Activated T-cell treated with anti-CD3 and anti-CD28 coated beads, Interleukin-2, amount 50 U/mL, for 72 hours (primary cell): Measurements from ENCODE around the gene GMCL2. TPM values are rescaled to one million over a fixed set of nuclear protein-coding genes. Genes with fewer than 3 reads are reported as not detected.

Experiments used
- ATAC-seq, 2 donors: fragments of 150-1000 bp; cut with Tn5 transposase; replicated peaks in 1 of 2; 2 replicates each; pipeline ENCODE4 v1.10.0; 2021; ENCODE audit warnings: moderate library complexity in 2 of 2, mild to moderate bottlenecking in 1 of 2
- DNase-seq, 2 donors: peaks; one replicate each; pipeline ENCODE4 v3.0.0; 2021 to 2022; ENCODE audit warnings: mixed read lengths in 1 of 2
- H3K27ac Mint-ChIP-seq: one replicate; pipeline ENCODE4 v1.8.0; 2022; ENCODE audit warnings: mild to moderate bottlenecking, moderate library complexity, mixed read lengths
- H3K27me3 Mint-ChIP-seq: one replicate; pipeline ENCODE4 v1.8.0; 2022; ENCODE audit warnings: low read depth, mixed read lengths
- H3K36me3 Mint-ChIP-seq, 2 donors: one replicate each; pipeline ENCODE4 v1.8.0; 2022; ENCODE audit warnings: mixed read lengths in 2 of 2, mild to moderate bottlenecking in 1 of 2; ENCODE audit not compliant: insufficient read depth in 2 of 2
- H3K4me1 Mint-ChIP-seq: one replicate; pipeline ENCODE4 v1.8.0; 2022; ENCODE audit warnings: low read depth, mixed read lengths
- H3K4me3 Mint-ChIP-seq, 2 donors: one replicate each; pipeline ENCODE4 v1.8.0; 2022; ENCODE audit warnings: mild to moderate bottlenecking in 2 of 2, mixed read lengths in 2 of 2, moderate library complexity in 2 of 2
- H3K9me3 Mint-ChIP-seq, 2 donors: one replicate each; pipeline ENCODE4 v1.8.0; 2022; ENCODE audit warnings: mixed read lengths in 2 of 2
- total RNA-seq, 2 donors: library from RNA; stranded (reverse); gene quantifications; one replicate each; pipeline ENCODE4 v1.2.3, GENCODE V29; 2022

Gene GMCL2
- total RNA-seq, 2 donors from 2014 or later = not detected

- no peak for DNase-seq
- Mint-ChIP-seq H3K36me3 (peaks cover 5 to 22% of the 10 kb centered on the region in 2 donors), H3K27me3 (no peaks in the 10 kb centered on the region), H3K4me1 (peaks cover 83% of the 10 kb centered on the region), H3K9me3 (no peaks in the 10 kb centered on the region), H3K4me3 (peak overlapping the region; percentile 16 to 98), H3K27ac (peak overlapping the region; percentile 77)
- ATAC-seq = no peak
Observed at GRCh38 chr5:178150977-178151734, 36.0 kb downstream of the GMCL2 start.

DNA sequence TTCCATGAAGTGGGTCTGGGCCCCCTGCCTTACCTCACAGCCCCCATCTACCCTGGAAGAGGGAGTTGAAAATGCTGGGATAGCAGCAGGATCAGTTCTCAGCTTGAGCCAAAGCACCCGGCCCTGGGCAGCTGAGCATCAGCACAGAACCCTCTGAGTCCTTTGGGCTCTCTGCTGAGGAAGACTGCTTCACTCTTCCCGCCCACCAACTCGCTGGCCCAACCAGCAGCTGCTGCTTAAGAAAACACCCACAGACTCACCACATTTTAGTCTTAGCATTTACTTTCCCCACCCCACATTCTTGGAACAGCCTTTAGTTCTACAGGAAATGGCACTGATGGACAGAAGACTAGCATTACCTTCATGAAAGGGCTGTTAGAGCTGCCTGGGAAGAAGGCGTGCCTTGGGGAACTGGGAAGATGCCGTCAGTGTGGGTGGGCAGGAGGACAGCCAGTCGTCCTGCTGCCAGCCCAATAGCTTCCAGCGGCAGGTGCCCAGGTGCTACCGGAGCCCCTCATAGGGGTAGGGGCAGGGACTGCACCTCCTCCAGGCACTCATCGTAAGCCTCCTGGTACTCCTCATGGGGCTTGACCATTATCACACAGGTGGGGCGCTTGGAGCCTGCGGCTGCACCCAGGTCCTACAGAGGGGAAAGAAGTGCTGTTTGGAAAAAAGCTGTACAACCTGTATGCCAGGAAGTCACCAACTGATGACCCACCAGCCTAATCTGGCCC lies 37.8 kb downstream of the GMCL2 start:
- H3K9me3 Mint-ChIP-seq = no peaks in the 10 kb centered on the region
- peaks cover 85% of the 10 kb centered on the region for H3K4me1 Mint-ChIP-seq
- ATAC-seq (no peak), DNase-seq (no peak)
- peak overlapping the region in 1 of 2 donors; percentile 47 for H3K4me3 Mint-ChIP-seq
- H3K36me3 Mint-ChIP-seq = peaks cover 5 to 26% of the 10 kb centered on the region in 2 donors
- peak overlapping the region; percentile 72 for H3K27ac Mint-ChIP-seq
- no peaks in the 10 kb centered on the region for H3K27me3 Mint-ChIP-seq

GRCh38 chr5:178147406-178147805 lies 39.8 kb downstream of the GMCL2 start:
- Mint-ChIP-seq H3K36me3 (peaks cover 5 to 30% of the 10 kb centered on the region in 2 donors), H3K4me1 (peaks cover 70% of the 10 kb centered on the region), H3K27me3 (no peaks in the 10 kb centered on the region), H3K4me3 (no peak overlapping the region), H3K27ac (no peak overlapping the region), H3K9me3 (no peaks in the 10 kb centered on the region)
- no peak for DNase-seq
- ATAC-seq = no peak

GRCh38 chr5:178145965-178146820 lies 41.0 kb downstream of the GMCL2 start:
- H3K4me3 Mint-ChIP-seq = no peak overlapping the region
- peak; percentile 71 to 78 for DNase-seq
- no peaks in the 10 kb centered on the region for H3K27me3 Mint-ChIP-seq
- no peaks in the 10 kb centered on the region for H3K9me3 Mint-ChIP-seq
- peak; percentile 79 for ATAC-seq
- H3K27ac Mint-ChIP-seq = peak overlapping the region; percentile 82
- H3K4me1 Mint-ChIP-seq = peaks cover 58% of the 10 kb centered on the region
- peaks cover 1 to 26% of the 10 kb centered on the region in 2 donors for H3K36me3 Mint-ChIP-seq

- no peak overlapping the region for H3K27ac Mint-ChIP-seq
- no peak for ATAC-seq
- H3K4me1 Mint-ChIP-seq = peaks cover 35% of the 10 kb centered on the region
- H3K36me3 Mint-ChIP-seq = peaks cover 4 to 25% of the 10 kb centered on the region in 2 donors
- H3K4me3 Mint-ChIP-seq = no peak overlapping the region
- no peaks in the 10 kb centered on the region for H3K9me3 Mint-ChIP-seq
- no peaks in the 10 kb centered on the region for H3K27me3 Mint-ChIP-seq
- DNase-seq = no peak
Observed at GRCh38 chr5:178143901-178144300, 43.3 kb downstream of the GMCL2 start.

DNA sequence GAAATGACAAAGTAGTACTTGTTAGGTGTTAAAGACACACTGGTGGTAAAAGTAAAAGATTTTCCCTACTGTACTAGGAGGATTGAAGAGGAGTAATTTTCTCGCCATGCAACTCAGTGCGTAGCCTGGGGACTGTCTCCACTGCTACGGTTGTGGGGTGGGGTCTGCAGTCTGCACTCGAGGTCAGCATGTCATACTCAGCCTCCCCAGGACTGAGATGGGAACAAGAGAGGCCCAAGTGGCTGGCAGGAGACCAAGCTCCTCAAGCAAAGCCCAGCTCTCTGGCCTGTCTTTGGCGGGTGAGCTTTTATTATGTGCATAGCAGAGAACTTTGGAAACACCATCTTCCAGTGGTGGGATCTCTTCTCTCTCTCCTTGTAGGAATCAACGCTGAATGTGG lies 43.9 kb downstream of the GMCL2 start:
- Mint-ChIP-seq H3K4me1 (peaks cover 28% of the 10 kb centered on the region), H3K27ac (no peak overlapping the region), H3K9me3 (no peaks in the 10 kb centered on the region), H3K36me3 (peaks cover 4 to 22% of the 10 kb centered on the region in 2 donors), H3K4me3 (no peak overlapping the region), H3K27me3 (no peaks in the 10 kb centered on the region)
- no peak for DNase-seq
- no peak for ATAC-seq

GRCh38 chr5:178142642-178143041 lies 44.5 kb downstream of the GMCL2 start:
- Mint-ChIP-seq H3K27me3 (no peaks in the 10 kb centered on the region), H3K27ac (no peak overlapping the region), H3K4me3 (no peak overlapping the region)

DNA sequence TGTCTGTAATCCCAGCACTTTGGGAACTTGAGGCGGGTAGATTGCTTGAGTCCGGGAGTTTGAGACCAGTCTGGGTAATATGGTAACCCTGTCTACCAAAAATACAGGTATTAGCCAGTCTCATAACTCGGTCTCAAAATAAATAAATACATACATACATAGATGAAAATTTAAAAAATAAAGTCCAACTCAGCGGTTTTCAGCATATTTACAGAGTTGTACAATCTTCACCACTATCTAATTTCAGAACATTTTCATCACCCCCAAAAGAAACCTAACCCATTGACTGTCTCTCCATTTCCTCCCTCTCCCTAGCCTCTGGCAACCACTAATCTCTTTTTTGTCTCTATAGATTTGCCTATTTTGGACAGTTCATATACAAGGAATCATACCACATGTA lies 45.6 kb downstream of the GMCL2 start:
- Mint-ChIP-seq H3K27me3 (no peaks in the 10 kb centered on the region), H3K27ac (no peak overlapping the region), H3K4me3 (no peak overlapping the region), H3K36me3 (peaks cover 2 to 16% of the 10 kb centered on the region in 2 donors), H3K9me3 (no peaks in the 10 kb centered on the region), H3K4me1 (peaks cover 11% of the 10 kb centered on the region)
- no peak for DNase-seq
- no peak for ATAC-seq

More at GRCh38 chr5:178142642-178143041, 44.5 kb downstream of the GMCL2 start:
- Mint-ChIP-seq H3K4me1 (peaks cover 22% of the 10 kb centered on the region), H3K9me3 (no peaks in the 10 kb centered on the region), H3K36me3 (peaks cover 2 to 17% of the 10 kb centered on the region in 2 donors)
- ATAC-seq (no peak), DNase-seq (no peak)

DNA sequence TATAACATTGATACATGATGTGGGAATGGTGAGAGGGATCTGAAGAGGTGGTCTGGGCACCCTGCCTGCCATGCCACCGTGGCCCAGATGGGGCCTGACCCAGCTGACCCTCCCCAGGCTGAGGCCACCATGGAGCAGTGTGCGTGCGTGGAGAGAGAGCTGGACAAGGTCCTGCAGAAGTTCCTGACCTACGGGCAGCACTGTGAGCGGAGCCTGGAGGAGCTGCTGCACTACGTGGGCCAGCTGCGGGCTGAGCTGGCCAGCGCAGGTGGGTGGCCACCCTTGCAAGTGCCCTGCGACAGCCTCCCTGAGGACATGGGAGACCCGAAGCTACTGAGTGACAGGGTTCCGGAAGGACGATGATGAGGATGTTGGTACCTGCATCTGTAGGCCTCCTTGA lies 49.2 kb downstream of the GMCL2 start:
- Mint-ChIP-seq H3K36me3 (peaks cover 2 to 11% of the 10 kb centered on the region in 2 donors), H3K9me3 (no peaks in the 10 kb centered on the region), H3K27ac (no peak overlapping the region), H3K4me3 (no peak overlapping the region), H3K4me1 (peaks cover 5% of the 10 kb centered on the region), H3K27me3 (no peaks in the 10 kb centered on the region)
- ATAC-seq = no peak
- DNase-seq = no peak

DNA sequence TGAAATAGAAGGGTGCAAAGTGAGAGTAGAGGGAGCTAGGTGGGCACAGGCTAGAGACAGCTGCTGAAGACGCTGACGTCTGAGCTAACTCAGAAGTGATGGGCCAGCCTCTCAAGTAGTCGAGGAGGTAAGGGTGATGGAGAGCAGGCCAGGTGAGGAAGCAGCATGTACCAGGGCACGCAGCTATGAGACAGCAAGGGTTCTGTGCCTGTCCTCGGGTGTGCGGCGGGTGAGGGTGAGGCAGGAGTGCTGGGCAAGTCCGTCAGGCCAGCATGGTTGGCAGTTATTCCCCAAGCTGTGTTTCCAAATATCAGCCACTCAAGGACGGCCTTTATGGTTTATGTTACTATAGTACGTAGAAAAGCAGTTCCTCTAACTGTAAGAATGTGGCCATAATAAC lies 50.2 kb downstream of the GMCL2 start:
- no peak overlapping the region for H3K27ac Mint-ChIP-seq
- H3K36me3 Mint-ChIP-seq = peaks cover 2 to 8% of the 10 kb centered on the region in 2 donors
- peaks cover 11% of the 10 kb centered on the region for H3K4me1 Mint-ChIP-seq
- no peaks in the 10 kb centered on the region for H3K27me3 Mint-ChIP-seq
- ATAC-seq (no peak), DNase-seq (no peak)
- H3K4me3 Mint-ChIP-seq = no peak overlapping the region
- no peaks in the 10 kb centered on the region for H3K9me3 Mint-ChIP-seq
